Neural progenitor cell (in vitro differentiated cells): Measurements from ENCODE around the gene PARS2.

Source experiments
- CTCF ChIP-seq: fragments of 200-600 bp; sonication (generic); IDR thresholded peaks from 2 replicates; pipeline ENCODE4 v1.5.1; 2017; ENCODE audit warnings: antibody characterized with exemption, mild to moderate bottlenecking
- EZH2 ChIP-seq: fragments of 200-600 bp; sonication (generic); IDR thresholded peaks from 2 replicates; pipeline ENCODE4 v1.6.1; 2017; ENCODE audit warnings: antibody characterized with exemption, mild to moderate bottlenecking, moderate library complexity
- EZH2phosphoT487 ChIP-seq: fragments of 200-600 bp; sonication (generic); IDR thresholded peaks from 2 replicates; pipeline ENCODE4 v1.6.1; 2017; ENCODE audit warnings: antibody characterized with exemption

GRCh38 chr1:54736685-54737084, 27.6 kb downstream of the PARS2 start:
- TF ChIP-seq CTCF (no peak), EZH2 (no peak), EZH2phosphoT487 (no peak)
